SK-N-SH (cell line): ENCODE measurements around the gene DPM2. TPM values are rescaled to one million over a fixed set of nuclear protein-coding genes. Genes with fewer than 3 reads are reported as not detected.

Source experiments
- CTCF ChIA-PET: fragments of 300-600, 350-600 bp; formaldehyde crosslinking; extraction: SDS; loops from one replicate; lab custom pipeline; 2021; lab: Yijun Ruan, JAX
- POLR2A ChIA-PET: fragments of 350-600 bp; sonication (Branson Sonifier 250); formaldehyde crosslinking; extraction: SDS; loops from one replicate; lab custom pipeline; 2020; ENCODE audit warnings: antibody characterized with exemption, inconsistent platforms; lab: Yijun Ruan, JAX
- DNase-seq: peaks from one replicate; pipeline ENCODE4 v3.0.0; 2012
- H2AFZ ChIP-seq: fragments of 200-600 bp; sonication (generic); 2 replicates; pipeline ENCODE4 v1.8.1; 2016; ENCODE audit warnings: antibody characterized with exemption, mild to moderate bottlenecking, low read depth
- H3F3A ChIP-seq: fragments of 200-600 bp; sonication (generic); replicated peaks from 2 replicates; pipeline ENCODE3; 2016; ENCODE audit warnings: antibody characterized with exemption, mild to moderate bottlenecking; ENCODE audit not compliant: insufficient read depth
- H3K27ac ChIP-seq, 2 experiments: fragments of 200-500 bp in 1 of 2; fragments of 200-600 bp in 1 of 2; sonication (Bioruptor generic) in 1 of 2; sonication (generic), shearing (Covaris generic) in 1 of 2; 2 replicates each; pipeline versions ENCODE4 v1.5.1 to v1.6.1; 2014 to 2016; ENCODE audit warnings: low read depth in 2 of 2, inconsistent platforms in 1 of 2, low read length in 1 of 2, mild to moderate bottlenecking in 1 of 2, mixed read lengths in 1 of 2
- H3K27me3 ChIP-seq: fragments of 200-600 bp; sonication (generic), shearing (Covaris generic); 2 replicates; pipeline ENCODE4 v1.6.1; 2016; ENCODE audit warnings: mixed run types; ENCODE audit not compliant: insufficient read depth
- H3K36me3 ChIP-seq, 2 experiments: fragments of 200-500 bp in 1 of 2; fragments of 200-600 bp in 1 of 2; sonication (Bioruptor generic) in 1 of 2; sonication (generic) in 1 of 2; replicated peaks in 1 of 2; 2 replicates each; pipeline versions ENCODE3 to v1.5.1; 2014 to 2016; ENCODE audit warnings: low read length in 1 of 2, mild to moderate bottlenecking in 1 of 2; ENCODE audit not compliant: insufficient read depth in 2 of 2, control insufficient read depth in 1 of 2
- H3K4me1 ChIP-seq, 2 experiments: fragments of 200-500 bp in 1 of 2; fragments of 200-600 bp in 1 of 2; sonication (Bioruptor generic) in 1 of 2; sonication (generic), shearing (Covaris generic) in 1 of 2; 2 replicates each; pipeline versions ENCODE4 v1.5.1 to v1.6.1; 2014 to 2016; ENCODE audit warnings: low read depth in 1 of 2, low read length in 1 of 2, mixed run types in 1 of 2; ENCODE audit not compliant: insufficient read depth in 2 of 2, control insufficient read depth in 1 of 2
- H3K4me2 ChIP-seq: fragments of 200-600 bp; sonication (generic), shearing (Covaris generic); 2 replicates; pipeline ENCODE4 v1.6.1; 2017; ENCODE audit warnings: mixed run types
- H3K4me3 ChIP-seq, 2 experiments: fragments of 200-500 bp in 1 of 2; fragments of 200-600 bp in 1 of 2; sonication (Bioruptor generic) in 1 of 2; sonication (generic), shearing (Covaris generic) in 1 of 2; 2 replicates each; pipeline versions ENCODE4 v1.5.1 to v1.8.1; 2014 to 2016; ENCODE audit warnings: low read depth in 2 of 2, inconsistent platforms in 1 of 2, low read length in 1 of 2, mild to moderate bottlenecking in 1 of 2, mixed read lengths in 1 of 2, moderate library complexity in 1 of 2
- H3K79me2 ChIP-seq: fragments of 200-600 bp; sonication (generic); 2 replicates; pipeline ENCODE4 v1.8.1; 2017; ENCODE audit warnings: mild to moderate bottlenecking; ENCODE audit not compliant: insufficient read depth
- H3K9ac ChIP-seq: fragments of 200-600 bp; sonication (generic); 2 replicates; pipeline ENCODE4 v1.6.1; 2017; ENCODE audit warnings: mixed run types
- H3K9me2 ChIP-seq: fragments of 200-600 bp; sonication (generic); 2 replicates; pipeline ENCODE4 v1.6.1; 2017; ENCODE audit warnings: mixed run types
- H3K9me3 ChIP-seq: fragments of 200-600 bp; sonication (generic); 2 replicates; pipeline ENCODE4 v1.6.1; 2017; ENCODE audit warnings: mixed run types, mild to moderate bottlenecking, moderate library complexity
- H4K20me1 ChIP-seq: fragments of 200-600 bp; sonication (generic); 2 replicates; pipeline ENCODE4 v1.6.1; 2017; ENCODE audit warnings: mild to moderate bottlenecking, mixed run types; ENCODE audit not compliant: insufficient read depth
- EP300 ChIP-seq, 2 experiments: IDR thresholded peaks; 2 replicates each; pipeline versions ENCODE4 v1.4.0 to v1.6.1; 2012; ENCODE audit warnings: borderline replicate concordance in 1 of 2, low read depth in 1 of 2, low read length in 1 of 2
- GABPA ChIP-seq: IDR thresholded peaks from 2 replicates; pipeline ENCODE4 v1.4.0; 2012; ENCODE audit warnings: low read depth, mild to moderate bottlenecking
- IRF3 ChIP-seq: fragments of 150-350 bp; IDR thresholded peaks from 2 replicates; pipeline ENCODE4 v1.6.1; 2016; ENCODE audit warnings: mild to moderate bottlenecking, low read depth, low read length
- MXI1 ChIP-seq: IDR thresholded peaks from 2 replicates; pipeline ENCODE4 v1.6.1; 2012; ENCODE audit warnings: mild to moderate bottlenecking, low read depth, low read length, improper control_type of control experiment
- RAD21 ChIP-seq: IDR thresholded peaks from 2 replicates; pipeline ENCODE4 v1.6.1; 2012; ENCODE audit warnings: mild to moderate bottlenecking, low read length
- YY1 ChIP-seq: IDR thresholded peaks from 2 replicates; pipeline ENCODE4 v1.4.0; 2012; ENCODE audit warnings: low read depth, mild to moderate bottlenecking
- WGBS: methylation state at CpG from one replicate; pipeline ENCODE4 v1.1.6; 2017; ENCODE audit warnings: low lambda C conversion rate; 5-methylcytosine and 5-hydroxymethylcytosine counted together
- polyA plus RNA-seq, 3 experiments: library from polyadenylated mRNA; depleted of rRNA; stranded (reverse); fragments of >200 nt; gene quantifications; 2 replicates each; pipeline ENCODE4 v1.2.3, GENCODE V29; 2012

Gene DPM2
- polyA plus RNA-seq, 1 of the 3 experiments (the other 2 are of a cell fraction) = 106 TPM

- Histone ChIP-seq H3K4me1 (peaks cover 73 to 88% of the 10 kb centered on the region in 2 experiments), H3K4me2 (peak overlapping the region; percentile 98), H3K27ac (peak overlapping the region in 1 of 2 experiments; percentile 93; a peak in 2 of 4 replicates), H3K4me3 (no peak overlapping the region; a peak in 1 of 4 replicates), H3K9me2 (no peaks in the 10 kb centered on the region), H3K27me3 (no peaks in the 10 kb centered on the region), H3K9ac (0 out of 2 replicates have a peak overlapping the region, but pooled peaks have one; percentile 14), H2AFZ (no peak overlapping the region), H3K9me3 (no peaks in the 10 kb centered on the region), H3F3A (no peaks in the 10 kb centered on the region), H3K36me3 (no peaks in the 10 kb centered on the region), H4K20me1 (peaks cover 89% of the 10 kb centered on the region), H3K79me2 (peaks cover 98% of the 10 kb centered on the region)
- POLR2A ChIA-PET = interaction anchor here (0.6 to 1.3 kb wide), 2 partner anchors 10 to 32 kb away, joined by 3 to 4 read pairs; no protein-coding TSS in a partner anchor
- TF ChIP-seq MXI1 = peak; percentile 68
- TF ChIP-seq GABPA = no peak
- 61% methylated on average over 9 of the region's 10 CpGs for WGBS
- peak; percentile 65 for DNase-seq
- CTCF ChIA-PET = interaction anchor here (0.6 to 7.9 kb wide), 12 partner anchors 9 to 150 kb away, joined by 3 to 75 read pairs (median 5); no protein-coding TSS in a partner anchor
Observed at GRCh38 chr9:127974769-127975261, 37.2 kb upstream of the DPM2 start.

- H3K27me3 ChIP-seq = no peaks in the 10 kb centered on the region
- CTCF ChIA-PET = interaction anchor here (0.6 to 7.9 kb wide), 14 partner anchors 8 to 151 kb away, joined by 3 to 75 read pairs (median 4); no protein-coding TSS in a partner anchor
- peaks cover 2% of the 10 kb centered on the region for H3F3A ChIP-seq
- POLR2A ChIA-PET = interaction anchor here (0.6 to 1.3 kb wide), 2 partner anchors 9 to 32 kb away, joined by 3 to 4 read pairs; no protein-coding TSS in a partner anchor
- TF ChIP-seq EP300 (IDR thresholded peaks at IDR 0.05; ENCODE audit: borderline replicate concordance in 1 of 2, low read depth in 1 of 2, low read length in 1 of 2) (peak in 1 of 2 experiments; percentile 17; a peak in 1 of 4 replicates), YY1 (no peak)
- TF ChIP-seq, all 33 proteins: peak for 1
- H3K36me3 ChIP-seq = no peaks in the 10 kb centered on the region
- peak overlapping the region; percentile 39 to 93; a peak in 2 of 4 replicates for H3K27ac ChIP-seq
- H3K79me2 ChIP-seq = peaks cover 98% of the 10 kb centered on the region
- DNase-seq = peak; percentile 76
- no peaks in the 10 kb centered on the region for H3K9me3 ChIP-seq
- no peak overlapping the region for H3K9ac ChIP-seq
- H4K20me1 ChIP-seq = peaks cover 83% of the 10 kb centered on the region
- 54% methylated on average over 11 of the region's 12 CpGs for WGBS
- peaks cover 80 to 94% of the 10 kb centered on the region in 2 experiments for H3K4me1 ChIP-seq
- H3K4me2 ChIP-seq = peak overlapping the region; percentile 98
- no peaks in the 10 kb centered on the region for H3K9me2 ChIP-seq
- no peak overlapping the region; a peak in 1 of 4 replicates for H3K4me3 ChIP-seq
- no peak overlapping the region for H2AFZ ChIP-seq
Observed at GRCh38 chr9:127974001-127974768, 36.5 kb upstream of the DPM2 start.

GRCh38 chr9:127973169-127974000, 35.7 kb upstream of the DPM2 start:
- H3K4me3 ChIP-seq = no peak overlapping the region
- H4K20me1 ChIP-seq = peaks cover 75% of the 10 kb centered on the region
- H3K4me1 ChIP-seq = peaks cover 86 to 99% of the 10 kb centered on the region in 2 experiments
- no peak overlapping the region for H2AFZ ChIP-seq
- peaks cover 7% of the 10 kb centered on the region for H3F3A ChIP-seq
- 54% methylated on average over 4 of the region's 17 CpGs for WGBS
- no peaks in the 10 kb centered on the region for H3K9me2 ChIP-seq
- CTCF ChIA-PET = interaction anchor here (0.7 to 7.9 kb wide), 14 partner anchors 8 to 152 kb away, joined by 3 to 75 read pairs (median 5); no protein-coding TSS in a partner anchor
- no peaks in the 10 kb centered on the region for H3K27me3 ChIP-seq
- H3K36me3 ChIP-seq = no peaks in the 10 kb centered on the region
- no peak overlapping the region; the same call in 1 of the 2 replicates for H3K9ac ChIP-seq
- peak overlapping the region; percentile 42 to 93; a peak in 3 of 4 replicates for H3K27ac ChIP-seq
- H3K79me2 ChIP-seq = peaks cover 98% of the 10 kb centered on the region
- POLR2A ChIA-PET = interaction anchor here (1.3 to 2.0 kb wide), 3 partner anchors 8 to 144 kb away, joined by 3 to 5 read pairs (median 3); no protein-coding TSS in a partner anchor
- peak overlapping the region; percentile 98; the same call in 1 of the 2 replicates for H3K4me2 ChIP-seq
- H3K9me3 ChIP-seq = no peaks in the 10 kb centered on the region
- TF ChIP-seq IRF3 (no peak), RAD21 (peak; percentile 24)
- peak; percentile 76 for DNase-seq
